ENCODE results near the gene CXCL14.

The CXCL14 gene, protein sequence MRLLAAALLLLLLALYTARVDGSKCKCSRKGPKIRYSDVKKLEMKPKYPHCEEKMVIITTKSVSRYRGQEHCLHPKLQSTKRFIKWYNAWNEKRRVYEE

DNA sequence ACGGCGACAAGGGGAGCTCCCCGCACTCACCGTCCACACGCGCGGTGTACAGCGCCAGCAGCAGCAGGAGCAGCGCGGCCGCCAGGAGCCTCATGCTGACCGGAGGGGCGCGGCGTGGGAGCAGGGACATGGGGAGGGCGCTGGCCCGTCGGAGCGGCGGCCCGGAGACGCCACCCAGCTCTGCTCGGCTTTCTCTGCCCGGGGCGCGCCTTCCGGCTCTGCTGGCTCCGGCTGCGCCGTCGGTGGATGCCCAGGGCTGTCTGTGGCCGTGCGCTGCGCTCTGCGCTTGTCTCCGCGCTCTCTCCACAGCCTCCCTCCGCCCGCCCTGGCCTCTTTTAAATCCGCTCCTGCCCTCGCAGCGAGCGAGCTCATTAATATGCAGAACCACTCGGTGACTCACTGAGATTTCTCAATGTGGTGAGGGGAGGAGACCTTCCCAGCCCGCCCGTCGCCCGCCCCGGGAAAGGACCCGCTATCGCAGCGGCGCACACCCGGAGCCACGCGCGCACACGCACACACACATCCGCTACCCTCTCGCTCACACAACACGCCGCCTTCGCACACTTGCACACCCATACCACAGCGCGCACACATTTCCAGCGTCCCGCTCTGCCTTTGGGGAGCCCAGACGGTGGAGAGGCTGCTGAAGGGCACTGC, at the start of gene CXCL14:
Gene CXCL14 (minus strand): TSS at position 307 of the 657 bp plus-strand sequence. CDS start 213 bp downstream, at position 94.
- no peak within 1 kb of the TSS for H3K4me3 ChIP-seq (ENCODE audit: low read depth, low read length)
- DNase-seq (ENCODE audit: low read depth): peak; percentile 86
- TF ChIP-seq, protein P1, sequence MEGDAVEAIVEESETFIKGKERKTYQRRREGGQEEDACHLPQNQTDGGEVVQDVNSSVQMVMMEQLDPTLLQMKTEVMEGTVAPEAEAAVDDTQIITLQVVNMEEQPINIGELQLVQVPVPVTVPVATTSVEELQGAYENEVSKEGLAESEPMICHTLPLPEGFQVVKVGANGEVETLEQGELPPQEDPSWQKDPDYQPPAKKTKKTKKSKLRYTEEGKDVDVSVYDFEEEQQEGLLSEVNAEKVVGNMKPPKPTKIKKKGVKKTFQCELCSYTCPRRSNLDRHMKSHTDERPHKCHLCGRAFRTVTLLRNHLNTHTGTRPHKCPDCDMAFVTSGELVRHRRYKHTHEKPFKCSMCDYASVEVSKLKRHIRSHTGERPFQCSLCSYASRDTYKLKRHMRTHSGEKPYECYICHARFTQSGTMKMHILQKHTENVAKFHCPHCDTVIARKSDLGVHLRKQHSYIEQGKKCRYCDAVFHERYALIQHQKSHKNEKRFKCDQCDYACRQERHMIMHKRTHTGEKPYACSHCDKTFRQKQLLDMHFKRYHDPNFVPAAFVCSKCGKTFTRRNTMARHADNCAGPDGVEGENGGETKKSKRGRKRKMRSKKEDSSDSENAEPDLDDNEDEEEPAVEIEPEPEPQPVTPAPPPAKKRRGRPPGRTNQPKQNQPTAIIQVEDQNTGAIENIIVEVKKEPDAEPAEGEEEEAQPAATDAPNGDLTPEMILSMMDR (IDR thresholded peaks at IDR 0.05; ENCODE audit: low read depth, low read length): no peak
- TF ChIP-seq POLR2A (IDR thresholded peaks at IDR 0.05; ENCODE audit: extremely low read depth, insufficient read length) (no peak), MYC (IDR thresholded peaks at IDR 0.05; ENCODE audit: low read depth, low read length) (no peak)

DNA sequence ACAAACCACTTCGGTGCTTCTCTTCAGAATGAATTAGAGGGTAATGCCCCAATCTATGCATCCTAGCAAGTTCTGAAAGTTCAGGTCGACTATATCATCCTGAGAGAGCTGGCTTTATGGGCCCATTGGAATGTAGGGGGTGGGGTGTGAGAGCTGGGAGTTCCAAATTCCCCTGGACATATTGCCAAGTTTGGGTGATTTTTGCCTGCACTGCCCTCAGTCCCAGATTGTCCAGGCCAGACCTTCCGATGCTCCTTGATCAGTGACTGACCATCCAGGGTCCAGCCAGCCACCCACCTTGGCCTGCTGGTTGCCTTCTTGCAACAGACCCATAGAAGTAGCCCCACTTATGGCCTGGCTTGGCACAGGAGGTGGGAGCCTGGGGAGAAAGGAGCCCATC, 47.8 kb upstream of the CXCL14 start:
- H3K4me3 ChIP-seq (ENCODE audit: low read depth, low read length): no peak overlapping the region
- no peak for DNase-seq (ENCODE audit: low read depth)
- TF ChIP-seq MYC (IDR thresholded peaks at IDR 0.05; ENCODE audit: low read depth, low read length) (no peak), POLR2A (IDR thresholded peaks at IDR 0.05; ENCODE audit: extremely low read depth, insufficient read length) (no peak)
- TF ChIP-seq, protein P1 (IDR thresholded peaks at IDR 0.05; ENCODE audit: low read depth, low read length): no peak
- TF ChIP-seq, protein P2, sequence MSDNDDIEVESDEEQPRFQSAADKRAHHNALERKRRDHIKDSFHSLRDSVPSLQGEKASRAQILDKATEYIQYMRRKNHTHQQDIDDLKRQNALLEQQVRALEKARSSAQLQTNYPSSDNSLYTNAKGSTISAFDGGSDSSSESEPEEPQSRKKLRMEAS (IDR thresholded peaks at IDR 0.05; ENCODE audit: low read depth, low read length): no peak

DNA sequence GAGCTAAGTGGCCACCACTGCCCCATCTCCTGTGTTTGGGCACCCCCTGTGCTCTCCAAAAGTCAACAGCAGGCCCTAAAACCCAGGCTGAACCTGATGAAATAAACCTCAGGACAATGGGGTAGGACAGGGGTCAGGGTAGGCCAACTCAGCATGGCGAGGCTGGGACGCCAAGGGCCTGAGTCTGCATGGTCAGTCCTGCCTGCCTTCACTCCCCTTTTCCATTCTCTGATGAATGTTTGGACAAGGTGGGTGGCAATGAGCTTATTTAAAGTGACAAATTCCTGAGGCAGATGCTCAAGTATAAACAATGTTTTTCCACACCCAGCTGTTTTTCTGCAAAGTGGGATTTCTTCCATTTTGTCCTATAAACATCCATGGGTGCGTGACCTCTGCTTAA, 47.2 kb upstream of the CXCL14 start:
- no peak overlapping the region for H3K4me3 ChIP-seq (ENCODE audit: low read depth, low read length)
- no peak for DNase-seq (ENCODE audit: low read depth)
- TF ChIP-seq MYC (IDR thresholded peaks at IDR 0.05; ENCODE audit: low read depth, low read length): no peak
- no peak for TF ChIP-seq POLR2A (IDR thresholded peaks at IDR 0.05; ENCODE audit: extremely low read depth, insufficient read length)
- TF ChIP-seq, protein P2 (IDR thresholded peaks at IDR 0.05; ENCODE audit: low read depth, low read length): no peak
- TF ChIP-seq, protein P1 (IDR thresholded peaks at IDR 0.05; ENCODE audit: low read depth, low read length): no peak

DNA sequence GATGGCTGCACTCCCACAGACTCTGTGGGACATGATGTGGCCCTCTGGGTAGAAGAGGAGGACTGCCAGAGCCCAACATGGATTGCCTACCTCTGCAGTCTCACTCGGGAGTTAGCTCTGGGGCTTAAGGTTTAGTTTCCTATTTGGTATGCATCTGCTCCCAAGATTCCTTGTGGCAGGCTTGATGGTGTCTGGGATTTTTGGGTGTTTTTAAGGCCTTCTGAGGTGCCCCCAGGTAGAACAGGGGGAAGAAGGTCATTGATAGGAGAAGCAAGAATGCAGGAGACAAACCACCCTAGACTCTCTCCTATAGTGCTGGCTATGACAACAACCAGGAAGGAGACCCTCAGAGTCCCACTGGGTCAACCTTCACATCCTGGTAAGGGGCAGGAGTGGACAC, 46.7 kb upstream of the CXCL14 start:
- no peak for TF ChIP-seq POLR2A (IDR thresholded peaks at IDR 0.05; ENCODE audit: extremely low read depth, insufficient read length)
- TF ChIP-seq, protein P2 (IDR thresholded peaks at IDR 0.05; ENCODE audit: low read depth, low read length): no peak
- TF ChIP-seq MYC (IDR thresholded peaks at IDR 0.05; ENCODE audit: low read depth, low read length): no peak
- TF ChIP-seq, protein P1 (IDR thresholded peaks at IDR 0.05; ENCODE audit: low read depth, low read length): no peak
- H3K4me3 ChIP-seq (ENCODE audit: low read depth, low read length): no peak overlapping the region
- no peak for DNase-seq (ENCODE audit: low read depth)

DNA sequence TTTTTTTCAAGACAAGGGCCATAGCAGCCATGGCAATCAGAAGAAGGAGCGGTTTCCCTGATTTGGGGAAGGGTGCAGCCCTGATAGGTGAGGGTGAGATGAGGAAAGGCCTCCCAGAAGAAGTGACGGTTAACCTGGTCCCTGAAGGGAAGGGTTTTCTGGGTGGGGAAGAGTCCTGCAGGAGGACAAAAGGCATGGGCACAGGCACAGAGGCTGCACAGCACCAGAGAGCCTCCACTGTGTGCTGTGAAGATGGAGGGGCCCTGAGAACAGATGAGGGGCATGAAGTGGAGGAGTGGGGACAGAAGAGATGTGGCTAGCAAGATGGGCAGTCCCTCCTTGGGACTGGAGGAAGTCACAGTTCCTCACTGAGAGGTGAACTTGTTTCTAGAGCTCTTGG, 46.3 kb upstream of the CXCL14 start:
- DNase-seq (ENCODE audit: low read depth): no peak
- TF ChIP-seq, protein P2 (IDR thresholded peaks at IDR 0.05; ENCODE audit: low read depth, low read length): no peak
- TF ChIP-seq, protein P1 (IDR thresholded peaks at IDR 0.05; ENCODE audit: low read depth, low read length): no peak
- TF ChIP-seq POLR2A (IDR thresholded peaks at IDR 0.05; ENCODE audit: extremely low read depth, insufficient read length): no peak
- TF ChIP-seq MYC (IDR thresholded peaks at IDR 0.05; ENCODE audit: low read depth, low read length): no peak
- H3K4me3 ChIP-seq (ENCODE audit: low read depth, low read length): no peak overlapping the region

All from NB4 (cell line).